MM.1S (cell line): ENCODE results near the gene HSPB1.

Experiments
- CTCF ChIP-seq: fragments of 300-600 bp; sonication (generic); IDR thresholded peaks from 2 replicates; pipeline ENCODE4 v1.5.1; 2016; ENCODE audit warnings: antibody characterized with exemption, low read length, mixed read lengths
- EZH2phosphoT487 ChIP-seq: fragments of 300-600 bp; sonication (generic); IDR thresholded peaks from 2 replicates; pipeline ENCODE4 v1.6.1; 2018; ENCODE audit warnings: antibody characterized with exemption, low read length

- TF ChIP-seq CTCF: peak; percentile 74
- no peak for TF ChIP-seq EZH2phosphoT487
These were observed 39.6 kb upstream of the HSPB1 start for GRCh38 chr7:76262683-76263402.
